ENCODE measurements around the gene MST1. TPM values are rescaled to one million over a fixed set of nuclear protein-coding genes. Genes with fewer than 3 reads are reported as not detected.

MST1 gene
- total RNA-seq, 2 experiments from 2014 or later: 9.6 to 11.8 TPM

DNA sequence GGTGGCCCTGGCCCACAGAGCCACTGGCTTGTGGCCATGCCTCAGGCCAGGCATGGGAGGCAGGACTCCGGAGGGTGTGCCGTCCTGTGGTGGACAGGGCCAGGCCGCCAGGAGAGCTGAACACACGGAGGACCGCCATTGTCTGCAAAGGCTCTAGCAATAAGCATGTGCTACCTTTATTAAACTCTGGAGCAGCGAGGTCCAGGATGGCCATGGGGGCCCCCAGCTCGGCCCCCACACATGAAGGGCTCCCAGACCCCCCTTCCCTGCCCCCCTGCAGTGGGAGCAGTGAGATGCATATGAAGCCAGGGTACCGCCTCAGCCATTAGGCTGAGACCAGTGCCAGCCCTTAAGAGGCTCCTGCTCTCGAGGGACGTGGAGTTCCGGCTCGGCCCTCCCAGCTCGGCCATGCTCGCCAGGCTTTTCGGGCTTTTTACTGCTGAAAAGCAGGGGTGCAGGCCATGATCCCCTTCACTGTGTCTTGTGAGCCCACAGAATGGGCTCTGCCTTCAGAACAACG is 27.5 kb upstream of the MST1 start:
- ChIA-PET POLR2A (interaction anchor here (1.2 to 2.2 kb wide), 2 partner anchors 19 to 86 kb away, joined by 4 to 5 read pairs; partner anchors contain the start of gene INKA1), CTCF (no interaction called here)
- ATAC-seq: no peak
- TF ChIP-seq, protein P1, sequence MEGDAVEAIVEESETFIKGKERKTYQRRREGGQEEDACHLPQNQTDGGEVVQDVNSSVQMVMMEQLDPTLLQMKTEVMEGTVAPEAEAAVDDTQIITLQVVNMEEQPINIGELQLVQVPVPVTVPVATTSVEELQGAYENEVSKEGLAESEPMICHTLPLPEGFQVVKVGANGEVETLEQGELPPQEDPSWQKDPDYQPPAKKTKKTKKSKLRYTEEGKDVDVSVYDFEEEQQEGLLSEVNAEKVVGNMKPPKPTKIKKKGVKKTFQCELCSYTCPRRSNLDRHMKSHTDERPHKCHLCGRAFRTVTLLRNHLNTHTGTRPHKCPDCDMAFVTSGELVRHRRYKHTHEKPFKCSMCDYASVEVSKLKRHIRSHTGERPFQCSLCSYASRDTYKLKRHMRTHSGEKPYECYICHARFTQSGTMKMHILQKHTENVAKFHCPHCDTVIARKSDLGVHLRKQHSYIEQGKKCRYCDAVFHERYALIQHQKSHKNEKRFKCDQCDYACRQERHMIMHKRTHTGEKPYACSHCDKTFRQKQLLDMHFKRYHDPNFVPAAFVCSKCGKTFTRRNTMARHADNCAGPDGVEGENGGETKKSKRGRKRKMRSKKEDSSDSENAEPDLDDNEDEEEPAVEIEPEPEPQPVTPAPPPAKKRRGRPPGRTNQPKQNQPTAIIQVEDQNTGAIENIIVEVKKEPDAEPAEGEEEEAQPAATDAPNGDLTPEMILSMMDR (IDR thresholded peaks at IDR 0.05): no peak
- Mint-ChIP-seq H3K4me1 (ENCODE audit: low read depth) (peaks cover 21% of the 10 kb centered on the region), H3K36me3 (ENCODE audit: low read depth) (peaks cover 4% of the 10 kb centered on the region), H3K9me3 (no peaks in the 10 kb centered on the region), H3K27me3 (no peaks in the 10 kb centered on the region), H3K27ac (no peak overlapping the region), H3K4me3 (no peak overlapping the region)
- intact Hi-C loops (cut with micrococcal nuclease): no loop called here
- no peak for DNase-seq

- ChIA-PET CTCF (no interaction called here), POLR2A (interaction anchor here (1.2 to 2.2 kb wide), 2 partner anchors 18 to 87 kb away, joined by 4 to 5 read pairs; partner anchors contain the start of gene INKA1)
- peaks cover 2% of the 10 kb centered on the region for H3K36me3 Mint-ChIP-seq (ENCODE audit: low read depth)
- ATAC-seq (no peak), DNase-seq (no peak)
- intact Hi-C loops (cut with micrococcal nuclease): no loop called here
- no peak overlapping the region for H3K4me3 Mint-ChIP-seq
- TF ChIP-seq, protein P1 (IDR thresholded peaks at IDR 0.05): no peak
- no peaks in the 10 kb centered on the region for H3K9me3 Mint-ChIP-seq
- no peak overlapping the region for H3K27ac Mint-ChIP-seq
- no peaks in the 10 kb centered on the region for H3K27me3 Mint-ChIP-seq
- peaks cover 23% of the 10 kb centered on the region for H3K4me1 Mint-ChIP-seq (ENCODE audit: low read depth)
Measured at GRCh38 chr3:49716169-49716568, 26.9 kb upstream of the MST1 start.

DNA sequence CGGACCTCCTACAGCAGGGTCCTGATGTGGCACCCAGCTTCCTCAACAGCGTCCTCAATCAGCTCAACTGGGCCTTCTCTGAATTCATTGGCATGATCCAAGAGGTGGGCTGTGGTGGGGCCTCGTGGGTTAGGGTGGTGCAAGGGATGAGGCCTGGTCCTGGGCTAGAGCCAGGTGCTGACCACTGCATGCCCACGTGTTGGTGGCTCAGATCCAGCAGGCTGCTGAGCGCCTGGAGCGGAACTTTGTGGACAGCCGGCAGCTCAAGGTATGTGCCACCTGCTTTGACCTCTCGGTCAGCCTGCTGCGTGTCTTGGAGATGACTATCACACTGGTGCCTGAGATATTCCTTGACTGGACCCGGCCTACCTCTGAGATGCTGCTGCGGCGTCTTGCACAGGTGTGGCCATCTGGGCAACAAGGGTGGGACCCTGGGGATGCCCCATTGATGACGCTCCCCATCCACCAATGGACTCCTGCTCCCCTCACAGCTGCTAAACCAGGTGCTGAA is 26.4 kb upstream of the MST1 start:
- Mint-ChIP-seq H3K9me3 (no peaks in the 10 kb centered on the region), H3K36me3 (ENCODE audit: low read depth) (no peaks in the 10 kb centered on the region), H3K4me1 (ENCODE audit: low read depth) (peaks cover 19% of the 10 kb centered on the region), H3K27ac (no peak overlapping the region), H3K4me3 (no peak overlapping the region), H3K27me3 (no peaks in the 10 kb centered on the region)
- CTCF ChIA-PET: no interaction called here
- ATAC-seq (no peak), DNase-seq (no peak)
- TF ChIP-seq, protein P1 (IDR thresholded peaks at IDR 0.05): no peak
- intact Hi-C loops (cut with micrococcal nuclease): no loop called here
- POLR2A ChIA-PET: interaction anchor here (2.2 kb wide), 1 partner anchor 88 kb away, joined by 5 read pairs; the partner anchor contains the start of gene INKA1

- intact Hi-C loops (cut with micrococcal nuclease): no loop called here
- H3K36me3 Mint-ChIP-seq (ENCODE audit: low read depth): no peaks in the 10 kb centered on the region
- ChIA-PET CTCF (no interaction called here), POLR2A (interaction anchor here (1.4 kb wide), 1 partner anchor 8 kb away, joined by 3 read pairs; no protein-coding TSS in a partner anchor)
- ATAC-seq (no peak), DNase-seq (no peak)
- H3K27ac Mint-ChIP-seq: no peak overlapping the region
- no peaks in the 10 kb centered on the region for H3K27me3 Mint-ChIP-seq
- H3K4me3 Mint-ChIP-seq: no peak overlapping the region
- TF ChIP-seq, protein P1 (IDR thresholded peaks at IDR 0.05): no peak
- H3K9me3 Mint-ChIP-seq: no peaks in the 10 kb centered on the region
- peaks cover 19% of the 10 kb centered on the region for H3K4me1 Mint-ChIP-seq (ENCODE audit: low read depth)
Measured at GRCh38 chr3:49714728-49715550, 25.7 kb upstream of the MST1 start.
